HG02610 (cell line): Measurements from ENCODE around the gene SNX8.
"Not testable (repeated sequence)": the region's sequence is repeated elsewhere in the genome, so short reads cannot be mapped to it uniquely, and the experiment has no call there.

Experiments used
- ATAC-seq: cut with Tn5 transposase; IDR thresholded peaks from one replicate; pipeline ENCODE4 v1.9.1; 2021; ENCODE audit warnings: mild to moderate bottlenecking, moderate library complexity; ENCODE audit not compliant: unreplicated experiment

The SNX8 gene

DNA sequence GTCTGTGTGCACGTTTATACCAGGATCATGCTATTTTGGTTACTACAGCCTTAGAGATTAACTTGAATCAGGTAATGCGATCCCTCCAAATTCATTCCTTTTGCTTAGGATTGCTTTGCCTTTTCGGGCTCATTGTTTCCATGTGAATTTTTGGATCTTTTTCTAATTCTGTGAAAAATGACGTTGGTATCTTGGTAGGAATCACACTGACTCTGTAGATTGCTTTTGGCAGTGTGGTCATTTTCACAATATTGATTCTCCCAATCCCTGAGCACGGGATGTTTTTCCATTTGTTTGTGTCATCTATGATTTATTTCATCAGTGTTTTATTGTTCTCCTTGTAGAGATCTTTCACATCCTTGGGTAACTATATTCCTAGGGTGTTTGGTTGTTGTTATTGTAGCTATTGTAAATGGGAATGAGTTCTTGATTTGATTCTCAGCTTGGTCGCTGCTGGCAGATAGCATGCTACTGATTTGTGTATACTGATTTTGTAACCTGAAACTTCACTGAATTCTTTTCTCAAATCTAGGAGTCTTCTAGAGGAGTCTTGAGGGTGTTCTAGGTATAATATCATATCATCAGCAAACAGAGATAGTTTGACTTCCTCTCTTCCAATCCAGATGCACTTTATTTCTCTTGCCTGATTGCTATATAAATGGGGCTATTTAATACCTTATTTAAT is 18.2 kb downstream of the SNX8 start:
- ATAC-seq = no peak

DNA sequence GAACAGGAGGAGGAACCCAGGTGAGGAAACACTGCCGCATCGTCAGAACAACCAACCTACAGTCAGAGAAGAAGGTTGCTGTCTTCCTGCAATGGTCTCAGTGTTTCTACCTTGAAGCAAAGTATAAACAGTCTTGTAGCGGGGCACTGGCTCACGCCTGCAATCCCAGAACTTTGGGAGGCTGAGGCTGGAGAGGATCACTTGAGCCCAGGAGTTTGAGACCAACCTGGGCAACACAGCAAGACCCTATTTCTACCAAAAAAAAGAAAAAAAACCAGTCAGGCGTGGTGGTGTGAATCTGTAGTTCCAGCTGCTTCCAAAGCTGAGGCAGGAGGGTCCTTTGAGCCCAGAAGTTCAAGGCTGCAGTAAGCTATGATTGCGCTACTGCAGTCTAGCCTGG is 23.4 kb downstream of the SNX8 start:
- ATAC-seq = no peak

DNA sequence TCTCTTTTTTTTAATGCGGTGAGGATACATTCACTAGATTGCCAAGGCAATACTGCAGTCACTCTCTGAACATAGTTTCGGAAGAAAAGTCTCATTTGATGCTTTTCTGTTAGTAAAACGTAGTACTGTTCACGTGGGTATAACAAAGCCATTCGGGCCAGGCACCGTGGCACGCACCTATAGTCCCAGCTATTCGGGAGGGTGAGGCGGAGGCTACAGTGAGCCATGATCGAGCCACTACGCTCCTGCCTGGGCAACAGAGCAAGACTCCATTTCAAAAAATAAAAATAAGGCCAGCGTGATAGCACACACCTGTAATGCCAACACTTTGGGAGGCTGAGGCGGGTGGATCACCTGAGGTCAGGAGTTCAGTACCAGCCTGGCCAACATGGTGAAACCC is 24.6 kb downstream of the SNX8 start:
- no peak for ATAC-seq

DNA sequence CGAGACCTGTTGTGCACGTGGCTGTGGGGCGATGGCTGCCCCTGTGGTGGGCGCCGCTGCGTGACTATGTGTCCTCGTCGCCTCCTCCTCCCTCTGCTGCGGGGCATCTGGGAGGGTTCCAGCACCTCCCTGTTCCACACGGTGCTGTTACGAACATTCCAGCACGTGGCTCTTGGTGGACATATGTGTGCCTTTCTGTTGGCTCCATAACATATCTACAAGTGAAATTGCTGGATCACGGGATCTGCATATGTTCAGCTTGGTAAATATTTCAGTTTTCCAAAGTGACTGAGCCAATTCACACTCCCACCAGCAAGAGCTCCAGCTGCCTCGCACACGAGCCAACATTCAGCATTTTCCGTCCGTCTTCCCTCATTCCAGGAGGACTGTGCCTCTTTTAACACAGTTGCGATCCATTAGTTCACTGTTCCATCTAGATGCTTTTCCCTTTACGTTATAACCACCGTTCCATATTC is 25.1 kb downstream of the SNX8 start:
- ATAC-seq = no peak

DNA sequence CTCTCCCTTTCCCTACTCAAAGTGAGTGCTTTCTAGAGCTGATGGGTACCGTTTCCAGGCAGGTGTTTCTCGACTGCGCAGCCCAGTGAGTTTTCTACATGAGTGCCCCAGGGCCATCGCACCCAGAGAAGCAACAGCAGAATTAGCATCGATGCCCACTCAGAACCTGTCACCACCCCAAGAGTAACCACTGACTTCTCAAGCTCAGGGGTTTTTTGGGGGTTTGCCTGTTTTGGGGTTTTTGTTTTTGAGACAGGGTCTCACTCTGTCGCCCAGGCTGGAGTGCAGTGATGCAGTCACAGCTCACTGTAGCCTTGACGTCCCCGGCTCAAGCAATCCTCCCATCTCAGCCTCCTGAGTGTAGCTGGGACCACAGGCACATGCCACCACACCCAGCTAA is 25.7 kb downstream of the SNX8 start:
- ATAC-seq = peak; percentile 76

DNA sequence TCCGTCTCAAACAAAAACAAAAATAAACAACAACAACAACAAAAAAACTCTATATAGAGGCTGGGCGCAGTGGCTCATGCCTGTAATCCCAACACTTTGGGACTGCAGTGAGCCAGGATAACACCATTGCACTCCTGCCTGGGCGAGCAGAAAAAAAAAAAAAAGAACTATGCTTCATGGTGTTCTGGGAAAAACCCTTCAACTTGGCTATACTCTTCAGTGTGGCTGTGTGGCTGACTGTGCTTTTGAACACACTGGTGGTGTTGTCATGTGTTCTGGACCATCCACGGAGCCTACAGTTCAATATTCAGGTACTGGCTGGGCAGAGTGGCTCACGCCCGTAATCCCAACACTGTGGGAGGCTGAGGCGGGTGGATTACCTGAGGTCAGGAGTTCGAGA is 26.5 kb downstream of the SNX8 start:
- no peak for ATAC-seq

DNA sequence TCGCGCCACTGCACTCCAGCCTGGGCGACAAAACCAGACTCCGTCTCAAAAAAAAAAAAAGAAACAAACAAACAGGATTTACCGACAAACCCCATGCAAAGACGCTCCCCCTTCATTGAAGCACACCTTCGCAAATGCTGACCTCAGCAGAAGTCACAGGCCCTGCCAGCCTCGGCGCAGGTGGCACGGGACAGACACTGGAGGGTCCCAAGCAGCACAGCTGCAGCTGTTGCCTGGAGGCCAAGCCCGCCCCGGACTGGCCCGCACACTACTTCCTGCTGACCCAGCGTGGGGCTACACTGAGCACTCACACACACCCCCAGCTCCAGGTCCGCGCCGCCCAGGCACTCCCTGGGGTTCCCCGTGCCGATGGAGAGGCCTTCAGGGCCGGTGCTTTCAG is 31.2 kb downstream of the SNX8 start:
- no peak for ATAC-seq

DNA sequence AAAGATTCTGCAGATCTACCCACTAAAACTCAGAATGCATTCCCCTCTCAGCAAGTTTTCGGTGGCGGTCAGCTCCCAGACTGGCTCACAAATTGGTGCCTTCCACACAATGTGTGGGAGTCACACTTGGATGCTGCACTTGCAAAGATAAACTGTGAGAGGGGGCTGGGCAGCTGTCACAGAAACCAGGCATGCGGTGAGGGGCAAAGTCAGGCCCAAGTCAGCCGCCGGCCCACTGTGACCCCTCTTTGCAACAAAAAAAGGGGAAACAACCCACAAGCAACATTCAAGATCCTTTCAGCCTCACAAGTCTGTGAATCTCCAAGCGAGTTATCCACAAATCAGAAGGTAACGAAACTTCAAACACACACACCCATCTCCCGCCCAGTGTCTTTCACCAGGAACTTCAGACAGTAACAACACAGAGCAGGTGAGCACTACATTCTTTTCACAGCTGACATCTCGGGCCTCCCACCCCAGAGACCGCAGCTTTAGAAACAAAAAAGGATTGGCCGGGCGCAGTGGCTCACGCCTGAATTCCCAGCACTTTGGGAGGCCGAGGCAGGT is 32.0 kb downstream of the SNX8 start:
- ATAC-seq = no peak

DNA sequence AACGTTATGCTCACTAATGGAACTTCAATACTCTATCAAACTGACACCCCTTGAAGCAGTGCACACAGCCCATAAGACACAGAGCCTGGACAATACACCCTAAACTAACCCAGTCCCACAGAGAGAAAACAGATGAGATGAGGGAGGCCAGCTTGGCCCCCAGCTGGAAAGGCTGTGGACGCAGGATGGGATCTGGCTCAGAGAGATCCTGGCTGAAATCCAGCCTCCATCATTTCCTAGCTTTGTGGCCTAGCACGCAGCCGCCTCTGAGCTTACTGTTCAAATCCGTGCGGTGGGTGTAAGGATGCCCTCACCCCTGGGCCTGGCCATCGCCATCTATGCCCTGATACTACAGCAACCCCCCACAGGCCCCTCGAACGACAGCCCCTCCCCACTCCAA is 32.7 kb downstream of the SNX8 start:
- ATAC-seq = no peak

DNA sequence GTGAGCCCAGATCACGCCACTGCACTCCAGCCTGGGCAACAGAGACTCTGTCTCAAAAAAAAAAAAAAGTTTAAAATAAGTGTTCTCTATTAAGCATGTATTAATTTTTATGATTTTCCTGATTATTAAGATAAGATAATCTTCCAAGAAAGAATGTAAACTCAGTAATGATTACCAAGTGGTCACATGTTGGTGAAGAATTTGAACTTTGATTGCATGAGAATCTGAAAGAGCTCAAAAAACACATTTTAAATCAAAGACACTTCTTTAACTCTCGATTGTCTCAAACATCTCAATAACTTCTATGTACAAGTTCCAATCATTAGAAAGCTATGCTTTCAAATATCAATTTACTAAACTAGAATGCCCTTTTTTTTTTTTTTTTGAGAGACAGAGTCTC is 33.8 kb downstream of the SNX8 start:
- no peak for ATAC-seq

DNA sequence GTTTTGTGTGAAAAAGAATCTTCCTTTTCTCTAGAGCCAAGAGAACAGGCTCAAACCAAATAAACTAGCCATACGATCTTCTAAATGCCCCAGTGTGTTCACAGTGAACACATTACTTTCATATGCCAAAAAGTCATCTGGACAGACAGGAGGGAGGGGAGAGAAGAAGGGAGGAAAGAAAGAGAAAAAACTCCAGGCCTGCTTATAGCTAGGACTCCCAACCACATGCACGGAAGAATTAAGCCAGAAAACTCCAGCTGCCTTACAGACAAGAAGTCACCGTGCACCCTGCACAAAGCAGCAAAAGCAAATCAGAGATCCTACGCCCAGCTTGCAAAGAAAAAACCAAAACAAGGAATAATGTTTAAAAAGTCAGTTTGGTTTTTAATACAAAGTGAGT is 34.3 kb downstream of the SNX8 start:
- ATAC-seq = no peak

DNA sequence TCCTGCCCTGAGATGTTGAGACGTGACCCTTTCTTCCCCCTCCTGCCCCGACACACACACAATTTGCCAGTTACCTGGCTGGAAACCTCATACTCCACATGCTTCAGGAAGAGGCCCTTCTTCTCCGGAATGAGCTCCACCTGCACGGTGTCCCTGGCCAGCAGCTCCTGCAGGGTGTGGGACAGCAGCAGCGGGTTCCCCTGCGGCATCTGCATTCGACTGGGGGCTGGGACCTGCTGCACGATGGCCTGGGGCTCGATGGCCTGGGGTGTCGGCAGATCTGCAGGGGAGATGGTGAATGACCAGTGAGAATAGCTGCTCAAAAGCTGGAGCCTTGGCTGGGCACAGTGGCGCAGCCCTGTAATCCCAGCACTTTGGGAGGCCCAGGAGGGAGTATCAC is 36.2 kb downstream of the SNX8 start:
- ATAC-seq = no peak

DNA sequence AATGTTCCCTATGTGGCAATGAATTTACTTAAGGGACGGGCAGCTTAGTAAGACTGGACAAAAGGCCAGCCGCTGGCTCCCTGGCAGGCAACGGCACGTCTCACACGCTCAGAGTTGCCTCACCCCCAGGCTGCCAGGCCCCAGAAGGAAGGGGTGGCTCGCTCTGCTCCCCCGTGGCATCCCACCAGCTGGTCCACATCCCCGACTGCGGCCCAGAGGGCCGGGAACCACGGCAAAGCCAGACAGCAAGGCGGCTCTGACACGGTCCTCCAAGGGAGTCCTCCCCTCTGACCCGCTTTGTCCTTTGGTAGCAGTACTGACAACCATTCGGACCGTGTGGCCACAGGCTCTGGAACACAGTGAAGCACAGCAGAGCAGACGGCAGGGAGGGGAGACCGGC is 38.1 kb downstream of the SNX8 start:
- no peak for ATAC-seq

DNA sequence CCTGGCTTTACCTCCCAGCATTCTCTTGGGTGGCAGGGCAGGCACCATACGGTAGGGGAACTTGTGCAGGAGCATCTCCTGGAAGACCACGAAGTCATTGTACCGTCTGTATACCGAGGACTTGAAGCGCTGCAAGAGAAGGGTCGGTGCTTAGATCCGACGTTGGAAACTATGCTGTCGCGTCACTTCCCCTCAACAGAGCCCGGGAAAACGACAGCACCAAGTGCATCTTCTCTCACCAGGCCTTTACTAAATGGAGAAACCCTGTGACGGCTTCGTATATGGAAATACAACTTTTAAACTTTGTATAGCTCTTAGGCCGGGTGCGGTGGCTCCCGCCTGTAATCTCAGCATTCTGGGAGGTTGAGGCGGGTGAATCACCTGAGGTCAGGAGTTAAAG is 39.1 kb downstream of the SNX8 start:
- ATAC-seq = no peak

DNA sequence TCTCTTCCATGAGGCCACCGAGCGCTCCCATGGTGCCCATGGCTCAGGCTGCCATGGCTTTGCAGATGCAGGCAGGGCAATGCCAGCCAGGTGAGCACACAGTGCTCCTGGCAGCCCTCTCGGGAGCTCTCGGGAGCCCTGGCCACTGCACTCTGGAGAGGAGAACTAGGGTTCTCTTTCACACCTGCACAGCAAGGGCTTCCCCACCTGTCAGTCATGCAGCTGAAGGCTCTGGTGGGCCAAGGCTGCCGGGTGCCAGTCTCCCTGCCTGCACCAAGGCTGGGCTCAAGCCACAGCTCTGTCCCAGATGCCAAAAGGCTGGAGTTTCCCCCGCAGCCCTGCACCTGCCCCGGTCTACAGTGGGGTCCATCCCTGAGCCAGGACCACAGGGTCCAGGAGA is 39.6 kb downstream of the SNX8 start:
- no peak for ATAC-seq

DNA sequence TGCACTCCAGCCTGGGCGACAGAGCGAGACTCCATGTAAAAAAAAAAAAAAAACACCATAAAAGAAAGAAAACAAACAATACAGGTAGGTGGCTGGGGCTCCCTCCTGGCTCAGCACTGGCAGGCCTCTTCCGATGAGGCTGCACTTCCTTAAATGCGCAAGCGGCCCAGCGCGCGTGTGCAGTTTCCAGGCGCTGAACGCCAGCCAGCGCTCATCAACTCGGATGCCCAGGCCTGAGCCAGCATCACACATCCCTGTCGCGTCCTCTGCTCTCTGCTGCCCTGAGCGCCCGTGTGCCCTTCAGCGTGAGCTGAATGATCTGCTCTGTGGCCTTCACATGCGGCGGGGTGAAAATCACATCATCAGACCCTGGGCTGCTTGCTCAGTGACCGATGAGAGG is 40.4 kb downstream of the SNX8 start:
- ATAC-seq = no peak

DNA sequence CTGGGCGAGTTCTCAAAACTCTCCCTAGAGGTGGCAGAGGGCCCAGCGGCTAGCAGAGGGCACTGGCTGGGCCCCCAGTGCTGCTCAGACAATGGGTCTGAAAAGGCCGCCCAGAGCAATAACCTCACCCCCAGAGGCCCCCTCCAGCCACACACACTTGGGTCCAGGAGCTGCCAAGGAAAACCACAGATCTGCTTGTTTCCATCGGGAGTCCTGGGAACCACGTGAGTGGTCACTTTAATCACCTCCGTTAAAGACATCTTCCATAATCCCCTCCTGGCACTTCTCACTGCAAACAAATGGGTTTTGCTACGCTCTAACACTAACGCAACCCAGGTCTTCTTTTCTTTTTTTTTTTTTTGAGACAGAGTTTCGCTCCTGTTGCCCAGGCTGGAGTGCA is 42.2 kb downstream of the SNX8 start:
- ATAC-seq = no peak

DNA sequence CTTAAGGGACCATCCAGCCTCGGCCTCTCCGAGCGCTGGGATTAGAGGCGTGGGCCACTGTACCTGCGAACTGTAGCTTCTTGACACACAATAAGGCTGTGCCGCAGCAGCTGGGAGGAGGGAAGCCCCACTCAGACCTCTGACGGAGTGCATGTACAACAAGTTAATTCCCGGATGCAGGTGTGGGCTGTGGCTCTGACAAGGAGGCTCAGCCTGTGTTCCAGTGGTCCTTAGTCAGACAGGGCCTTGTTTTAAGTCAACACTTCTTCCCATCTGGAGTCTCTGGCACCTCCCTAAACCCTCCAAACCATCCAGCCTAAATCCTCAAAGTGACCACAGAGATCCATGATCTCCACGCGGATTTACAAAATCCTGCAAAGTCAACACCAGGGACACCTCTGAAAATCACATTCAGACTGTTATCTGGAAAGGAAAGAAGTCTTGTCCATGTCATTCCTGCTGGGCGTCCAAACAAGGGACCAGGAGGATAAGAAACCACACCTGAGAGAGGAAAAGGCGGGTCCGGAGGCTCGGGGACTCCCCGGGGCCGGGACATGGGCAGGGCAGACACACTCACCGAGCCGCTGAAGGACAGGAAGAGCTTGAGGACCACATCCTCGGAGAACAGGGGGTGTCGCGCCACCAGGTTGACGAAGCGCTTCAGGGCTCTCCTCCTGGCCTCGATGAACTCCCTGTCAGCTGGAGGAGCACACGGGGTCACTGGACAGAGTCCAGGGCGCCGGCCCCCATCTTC is 42.8 kb downstream of the SNX8 start:
- no peak for ATAC-seq

DNA sequence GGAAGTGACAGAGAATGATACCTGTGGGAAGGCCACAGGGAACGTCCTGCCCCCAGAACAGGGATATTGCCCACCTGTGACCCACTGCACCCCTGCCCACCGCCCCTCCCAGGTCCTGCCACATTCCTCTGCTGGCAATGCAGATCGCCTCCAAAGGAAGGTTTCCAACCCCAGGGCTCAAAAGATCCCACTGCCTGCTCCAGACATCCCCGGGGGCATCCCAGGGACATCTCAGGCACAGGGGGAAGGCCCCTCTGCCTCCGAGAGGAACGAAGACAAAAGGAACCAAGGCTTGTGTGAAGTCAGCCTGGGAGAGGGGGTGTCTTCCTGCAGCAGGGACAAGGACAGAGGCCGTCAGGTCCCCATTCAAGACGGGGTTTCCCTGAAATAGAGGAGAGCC is 43.7 kb downstream of the SNX8 start:
- ATAC-seq = no peak

DNA sequence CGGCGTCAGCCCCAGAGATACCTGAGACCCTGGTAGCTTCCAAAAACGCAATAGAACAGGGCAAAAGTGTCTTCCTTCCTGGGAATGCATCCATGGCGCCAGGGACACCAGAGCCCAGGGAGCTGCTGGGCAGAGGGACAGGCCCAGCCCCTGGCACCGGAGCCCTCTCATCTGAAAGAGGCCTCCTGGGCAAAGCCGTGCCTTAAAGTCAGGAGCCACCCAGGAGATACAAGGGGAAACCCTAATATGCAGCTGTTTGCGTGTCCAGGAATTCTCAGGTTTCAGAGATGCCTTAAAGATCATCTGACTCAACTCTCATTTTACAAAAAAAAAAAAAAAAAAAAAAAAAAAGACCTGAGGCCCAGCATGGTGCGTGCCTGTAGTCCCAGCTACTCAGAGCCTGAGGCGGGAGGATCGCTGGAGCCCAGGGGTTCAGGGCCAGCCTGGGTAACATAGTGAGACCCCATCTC is 44.2 kb downstream of the SNX8 start:
- no peak for ATAC-seq

DNA sequence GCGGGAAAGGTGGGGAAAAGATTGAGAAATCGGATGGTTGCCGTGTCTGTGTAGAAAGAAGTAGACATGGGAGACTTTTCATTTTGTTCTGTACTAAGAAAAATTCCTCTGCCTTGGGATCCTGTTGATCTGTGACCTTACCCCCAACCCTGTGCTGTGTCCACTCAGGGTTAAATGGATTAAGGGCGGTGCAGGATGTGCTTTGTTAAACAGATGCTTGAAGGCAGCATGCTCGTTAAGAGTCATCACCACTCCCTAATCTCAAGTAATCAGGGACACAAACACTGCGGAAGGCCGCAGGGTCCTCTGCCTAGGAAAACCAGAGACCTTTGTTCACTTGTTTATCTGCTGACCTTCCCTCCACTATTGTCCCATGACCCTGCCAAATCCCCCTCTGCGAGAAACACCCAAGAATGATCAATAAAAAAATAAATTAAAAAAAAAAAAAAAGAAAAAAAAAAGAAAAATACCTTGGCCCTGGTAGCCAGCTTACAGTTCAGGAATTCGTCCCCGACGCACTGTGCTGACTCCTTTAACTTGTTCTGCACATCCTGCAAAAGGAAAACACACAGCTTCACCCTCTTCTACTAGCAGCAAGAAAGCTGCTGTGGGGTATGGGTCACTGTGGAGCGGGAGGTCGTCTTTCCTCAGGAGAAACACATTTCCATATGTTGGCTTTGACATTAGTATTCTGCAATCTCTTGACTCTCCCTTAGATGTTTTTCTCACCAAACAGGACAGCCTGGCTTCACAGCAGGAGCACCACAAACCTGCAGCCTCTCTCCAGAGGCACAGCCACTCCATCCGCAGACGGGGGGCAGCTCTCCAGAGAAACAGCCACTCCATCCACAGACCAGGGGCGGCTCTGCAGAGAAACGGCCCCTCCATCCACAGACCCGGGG is 44.9 kb downstream of the SNX8 start:
- not testable (repeated sequence) for ATAC-seq
